NOMO-1 (cell line): ENCODE measurements around the gene HOOK2.
"Not testable (repeated sequence)": the region's sequence is repeated elsewhere in the genome, so short reads cannot be mapped to it uniquely, and the experiment has no call there.

Experiments
- DNase-seq, 2 experiments: peaks; one replicate each; lab custom pipeline; 2025; ENCODE audit not compliant: unreplicated experiment in 2 of 2; lab: John Stamatoyannopoulos, UW

HOOK2 gene

DNA sequence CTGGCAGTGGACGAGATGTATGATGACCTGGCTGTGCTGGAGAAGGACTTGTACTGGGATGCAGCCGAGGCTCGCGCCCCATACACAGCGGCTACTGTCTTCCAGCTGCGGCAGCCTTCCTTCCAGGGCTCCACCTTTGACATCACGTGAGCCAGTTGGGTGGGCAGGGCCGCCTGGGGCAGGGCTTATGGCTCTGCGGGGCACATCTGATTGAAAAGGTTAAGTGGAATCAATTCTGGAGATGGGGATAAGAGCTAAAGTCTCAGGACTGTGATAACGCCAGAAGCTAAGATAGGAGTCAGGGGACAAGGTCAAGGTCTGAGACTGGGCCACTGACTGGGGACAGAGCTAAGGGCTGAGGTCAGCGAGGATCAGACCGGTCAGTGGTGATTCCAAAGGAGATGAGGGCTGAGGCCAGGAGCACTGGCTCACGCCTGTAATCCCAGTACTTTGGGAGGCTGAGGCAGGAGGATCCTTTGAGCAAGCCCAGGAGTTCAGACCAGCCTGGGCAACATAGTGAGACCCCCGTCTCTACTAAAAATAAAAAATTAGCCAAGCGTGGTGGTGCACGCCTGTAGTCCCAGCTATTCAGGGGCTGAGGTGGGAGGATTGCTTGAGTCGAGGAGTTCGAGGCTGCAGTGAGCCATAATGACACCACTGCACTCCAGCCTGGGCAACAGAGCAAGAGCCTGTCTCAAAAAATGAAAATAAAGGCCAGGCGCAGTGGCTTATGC is 19.0 kb downstream of the HOOK2 start:
- no peak for DNase-seq

DNA sequence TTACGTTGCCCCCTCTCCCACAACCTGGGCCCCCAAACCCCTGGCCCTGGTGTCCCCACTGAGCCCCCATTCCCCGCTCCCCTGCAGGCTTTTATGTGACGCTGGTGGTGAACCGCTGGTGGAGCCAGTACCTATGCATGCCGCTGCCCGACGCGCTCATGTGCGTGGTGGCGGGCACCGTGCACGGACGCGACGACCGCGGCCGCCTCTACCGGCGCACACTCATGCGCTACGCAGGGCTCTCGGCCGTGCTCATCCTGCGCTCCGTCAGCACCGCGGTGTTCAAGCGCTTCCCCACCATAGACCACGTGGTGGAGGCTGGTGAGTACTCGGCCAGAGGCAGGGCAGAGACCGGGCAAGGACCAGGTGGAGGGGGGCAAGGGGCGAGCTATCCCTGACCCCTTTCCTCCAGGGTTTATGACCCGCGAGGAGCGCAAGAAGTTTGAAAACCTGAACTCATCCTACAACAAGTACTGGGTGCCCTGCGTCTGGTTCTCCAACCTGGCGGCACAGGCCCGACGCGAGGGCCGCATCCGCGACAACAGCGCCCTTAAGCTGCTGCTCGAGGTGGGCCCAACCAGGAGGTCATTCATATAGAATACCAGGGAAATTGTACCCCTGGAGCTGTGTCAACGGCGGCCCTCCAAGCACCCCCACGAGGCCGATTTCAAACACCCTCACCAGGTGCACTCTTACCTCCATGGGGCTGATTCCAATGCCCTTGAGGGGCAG is 20.7 kb downstream of the HOOK2 start:
- no peak for DNase-seq

DNA sequence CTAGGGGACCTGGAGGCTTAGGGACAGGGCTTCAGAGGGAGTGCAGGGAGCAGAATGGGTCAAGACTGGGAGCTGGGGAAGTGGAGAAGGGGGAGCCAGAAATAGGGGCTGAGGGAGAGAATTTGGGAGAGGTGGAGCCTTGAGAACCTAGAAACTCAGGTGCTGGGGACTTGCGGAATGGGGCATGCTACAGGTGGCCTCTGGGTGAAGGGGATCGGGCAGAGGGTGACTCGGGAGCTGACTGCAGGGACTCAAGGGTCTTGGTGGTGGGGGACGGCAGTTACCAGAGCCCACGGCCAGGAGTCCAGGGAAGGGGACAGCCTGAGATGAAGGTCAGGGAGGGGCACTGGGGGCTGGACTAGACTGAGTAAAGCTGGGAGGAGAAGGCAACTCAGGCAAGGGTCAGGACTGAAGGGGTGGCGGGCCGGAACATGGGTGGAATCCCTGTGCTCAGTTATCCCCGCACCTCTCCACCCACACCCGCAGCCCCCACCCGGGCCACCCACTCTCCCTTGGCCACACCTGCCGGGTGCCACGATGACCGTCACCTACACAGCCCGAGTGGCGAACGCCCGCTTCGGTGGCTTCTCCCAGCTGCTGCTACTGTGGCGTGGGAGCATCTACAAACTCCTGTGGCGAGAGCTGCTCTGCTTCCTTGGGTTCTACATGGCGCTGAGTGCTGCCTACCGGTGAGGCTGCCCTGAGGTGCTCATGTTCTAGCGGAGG is 23.1 kb downstream of the HOOK2 start:
- DNase-seq: no peak

DNA sequence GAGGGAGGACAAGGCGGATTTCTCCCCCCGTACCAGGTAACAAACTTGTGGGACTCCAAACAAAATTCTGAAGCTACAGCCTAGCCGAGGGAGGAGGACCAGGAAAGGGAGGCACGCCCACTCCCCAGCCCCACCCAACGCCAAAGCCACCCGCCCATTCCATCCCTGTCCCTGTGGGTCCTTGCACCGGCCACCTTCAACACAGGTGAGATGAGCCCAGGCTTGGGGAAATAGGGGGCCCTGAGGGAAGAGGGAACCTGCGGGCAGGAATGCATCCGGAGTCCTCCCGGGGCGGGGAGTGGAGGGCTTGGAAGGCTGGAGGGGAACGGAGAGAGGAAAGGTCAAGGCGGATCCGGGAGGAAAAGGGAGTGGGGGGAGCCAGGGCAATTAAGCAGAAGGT is 23.7 kb downstream of the HOOK2 start, which contains the start of gene BEST2:
TSS of gene BEST2 (plus strand) at position 157 of the 400 bp plus-strand sequence. CDS start 802 bp downstream, outside the sequence.
- no peak for DNase-seq

DNA sequence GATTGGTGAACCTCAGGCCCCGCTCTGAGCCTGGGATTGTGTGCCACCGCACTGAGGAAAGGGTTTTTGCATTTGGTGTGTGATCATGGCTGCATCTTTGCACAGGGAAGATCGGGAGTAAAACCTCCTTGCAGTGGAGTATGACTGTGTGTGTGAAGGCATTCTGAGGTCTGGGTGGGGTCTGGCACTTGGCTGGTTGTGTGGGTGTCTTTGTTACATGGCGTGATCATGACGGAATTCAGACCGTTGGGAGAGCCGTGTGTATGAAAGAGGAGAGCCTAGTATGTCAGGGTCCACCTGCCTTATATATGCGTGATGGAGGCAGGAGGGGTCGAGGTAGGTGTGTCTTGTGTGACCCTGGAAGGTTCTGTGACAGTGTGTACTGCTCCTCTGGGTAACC is 24.5 kb downstream of the HOOK2 start:
- no peak for DNase-seq

DNA sequence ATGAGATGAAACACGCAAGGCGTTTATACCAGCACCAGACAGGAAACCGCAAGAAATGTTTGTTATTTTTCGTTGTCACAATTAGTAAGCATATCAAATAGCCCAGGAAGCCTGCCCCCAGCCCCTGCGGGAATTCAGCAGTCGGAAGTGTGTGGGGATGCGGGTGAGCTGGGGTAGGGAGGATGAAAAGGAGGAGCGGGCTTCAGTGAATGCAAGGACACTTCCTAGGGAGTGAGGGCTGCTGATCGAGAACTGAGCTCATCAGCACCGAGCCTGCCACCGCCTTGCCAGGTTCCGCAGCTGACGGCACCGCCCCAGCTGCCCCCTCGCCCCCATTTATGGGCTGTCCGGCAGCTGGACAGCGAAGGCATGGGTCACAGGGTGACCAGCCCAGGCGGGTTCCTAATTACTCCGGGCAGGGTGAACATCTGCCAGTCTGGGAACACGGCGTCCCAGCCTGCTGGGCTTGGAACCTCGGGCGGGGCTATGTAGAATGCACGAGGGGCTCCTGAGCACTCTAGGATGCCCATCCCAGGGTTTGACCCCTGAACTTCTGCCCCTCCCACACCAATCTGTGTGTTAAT is 25.3 kb downstream of the HOOK2 start:
- no peak for DNase-seq

DNA sequence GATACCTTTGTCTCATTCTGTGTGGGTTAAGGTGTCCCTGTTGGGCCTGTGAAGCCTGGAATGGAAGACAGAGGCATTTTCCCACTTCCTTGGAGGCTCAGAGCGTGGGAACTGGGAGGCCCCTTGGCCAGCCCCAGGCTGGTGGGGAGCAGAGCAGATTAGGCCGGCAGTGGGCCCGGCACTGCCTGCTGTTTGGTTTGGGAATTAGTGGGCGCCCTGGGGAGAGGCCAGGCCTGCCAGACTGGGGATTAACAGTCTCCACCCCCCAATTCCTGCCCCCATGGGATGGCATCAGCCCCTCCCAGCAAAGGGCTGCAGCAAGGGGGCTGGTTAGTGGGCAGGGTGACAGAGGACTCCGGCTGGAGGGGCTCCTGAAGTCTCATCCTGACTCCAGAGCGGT is 26.9 kb downstream of the HOOK2 start:
- DNase-seq: no peak

DNA sequence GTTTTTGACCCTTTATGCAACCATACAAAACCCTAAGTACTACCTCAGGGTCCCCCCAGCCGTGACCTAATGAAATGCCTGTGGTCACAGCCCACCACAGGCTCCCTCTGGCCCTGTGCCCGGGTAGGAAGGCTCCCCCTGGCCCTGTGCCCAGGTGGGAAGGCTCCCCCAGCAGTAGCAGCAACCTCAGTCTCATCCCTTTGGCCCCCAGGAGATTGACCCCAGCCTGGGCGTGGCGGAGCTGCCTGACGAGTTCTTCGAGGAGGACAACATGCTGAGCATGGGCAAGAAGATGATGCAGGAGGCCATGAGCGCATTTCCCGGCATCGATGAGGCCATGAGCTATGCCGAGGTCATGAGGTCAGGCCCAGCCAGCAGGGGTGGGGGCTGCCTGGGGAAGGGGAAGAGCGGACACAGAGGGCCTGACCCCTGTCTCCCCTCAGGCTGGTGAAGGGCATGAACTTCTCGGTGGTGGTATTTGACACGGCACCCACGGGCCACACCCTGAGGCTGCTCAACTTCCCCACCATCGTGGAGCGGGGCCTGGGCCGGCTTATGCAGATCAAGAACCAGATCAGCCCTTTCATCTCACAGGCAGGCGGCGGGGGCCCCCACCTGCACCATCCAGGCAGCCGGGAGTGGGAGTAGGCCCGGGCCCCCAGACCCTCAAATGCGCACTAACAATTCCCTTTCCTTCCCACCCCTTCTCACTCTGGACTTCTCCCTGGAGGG is 30.0 kb downstream of the HOOK2 start:
- no peak for DNase-seq

DNA sequence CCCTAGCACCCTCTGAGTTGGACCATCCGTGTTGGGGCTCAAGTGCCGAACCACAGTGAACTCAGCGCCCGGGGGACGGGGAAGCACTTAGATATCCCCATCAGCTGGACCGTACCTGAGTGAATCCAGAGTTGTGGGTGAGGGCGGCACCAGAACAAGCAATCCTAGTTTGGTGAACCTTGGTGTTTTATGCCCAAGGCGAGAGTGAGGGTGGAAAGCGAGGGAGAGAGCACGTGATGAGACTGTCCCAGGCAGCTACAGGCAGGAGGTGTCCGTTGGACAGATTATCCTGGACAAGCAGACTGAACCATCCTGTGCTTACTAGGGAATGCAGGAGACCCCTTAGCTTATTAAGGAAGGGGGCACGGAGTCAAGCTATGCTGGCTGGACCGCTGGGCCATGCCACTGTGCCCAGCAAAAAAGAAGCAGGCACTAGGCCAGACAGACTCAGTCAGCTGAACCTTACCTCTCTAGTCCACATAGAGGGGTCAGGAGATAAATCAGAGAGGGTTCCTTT is 37.5 kb downstream of the HOOK2 start:
- DNase-seq: no peak

DNA sequence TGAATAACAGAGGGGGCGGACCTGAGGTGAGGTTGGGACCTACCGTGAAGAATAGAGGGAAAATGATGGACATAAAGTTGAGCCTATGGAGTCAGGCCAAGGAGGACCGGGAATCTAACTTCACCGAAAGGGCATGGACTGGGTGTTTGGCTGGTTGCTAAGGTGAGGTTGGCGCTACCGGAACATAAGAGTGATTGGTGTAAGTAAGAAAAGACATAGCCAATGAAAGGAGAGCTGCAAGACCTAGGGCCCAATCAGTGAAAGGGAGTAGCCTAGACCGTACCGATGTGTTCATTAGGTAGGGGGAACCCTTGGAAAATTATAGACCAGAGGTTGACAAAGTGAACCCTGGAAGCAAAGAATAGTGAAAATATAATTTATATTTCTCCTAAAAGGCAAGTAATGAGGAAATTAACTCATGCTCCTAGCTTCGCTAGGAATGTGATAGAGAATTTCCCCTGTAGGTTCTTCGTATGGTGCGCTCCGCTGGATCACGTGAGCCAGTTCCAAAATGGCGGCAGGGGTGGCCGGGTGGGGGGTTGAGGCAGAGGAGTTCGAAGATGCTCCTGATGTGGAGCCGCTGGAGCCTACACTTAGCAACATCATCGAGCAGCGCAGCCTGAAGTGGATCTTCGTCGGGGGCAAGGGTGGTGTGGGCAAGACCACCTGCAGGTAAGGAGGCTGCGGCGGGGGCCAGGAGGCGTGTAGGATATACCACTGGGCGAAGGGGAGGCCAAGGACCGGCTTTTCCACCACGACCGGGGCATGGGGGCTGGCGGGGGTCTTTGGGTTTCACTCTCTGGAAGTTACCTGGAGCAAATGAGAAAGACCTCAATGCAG is 38.1 kb downstream of the HOOK2 start, which contains the start of gene GET3:
TSS of gene GET3 (plus strand) at position 503 of the 840 bp plus-strand sequence. CDS start at position 512, 9 bp downstream.
- DNase-seq: peak; percentile 96 to 98

DNA sequence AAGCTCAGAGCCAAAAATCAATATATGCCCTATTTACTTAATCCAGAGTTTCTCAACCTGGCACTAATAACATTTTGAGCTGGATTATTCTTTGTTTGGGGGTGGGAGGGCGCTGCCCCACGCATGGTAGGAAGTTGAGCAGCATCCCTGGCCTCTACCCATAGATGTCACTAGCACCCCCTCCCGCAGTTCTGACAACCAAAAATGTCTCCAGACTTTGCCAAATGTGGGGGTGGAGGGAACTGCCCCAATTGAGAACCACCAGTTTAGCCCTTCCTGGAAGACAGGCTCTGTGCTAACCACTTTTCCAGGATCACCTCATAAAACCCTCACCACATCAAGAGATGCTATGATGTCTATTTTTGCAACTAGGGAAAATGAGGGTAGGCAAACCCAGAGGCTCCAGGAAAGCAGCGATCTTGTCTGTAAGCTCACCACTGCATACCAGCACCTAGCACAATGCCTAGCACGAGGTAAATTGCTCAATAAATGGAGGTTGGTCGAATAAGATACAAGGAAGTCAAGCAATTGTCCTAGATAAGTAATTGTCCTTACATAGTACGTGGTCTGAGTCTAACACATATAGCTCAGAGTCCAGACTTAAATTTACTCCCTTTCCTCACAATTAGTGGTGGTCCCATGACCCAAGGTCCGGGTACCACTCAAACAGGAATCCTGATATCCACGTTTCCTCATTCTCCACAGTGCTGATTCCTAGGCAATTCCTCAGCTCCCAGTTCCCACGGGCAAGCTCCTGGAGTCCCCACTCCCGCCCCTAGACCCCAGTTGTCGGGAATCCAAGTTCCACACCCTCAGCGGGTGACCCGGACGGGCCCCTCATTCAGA is 41.8 kb downstream of the HOOK2 start:
- peak; percentile 50 to 52 for DNase-seq

DNA sequence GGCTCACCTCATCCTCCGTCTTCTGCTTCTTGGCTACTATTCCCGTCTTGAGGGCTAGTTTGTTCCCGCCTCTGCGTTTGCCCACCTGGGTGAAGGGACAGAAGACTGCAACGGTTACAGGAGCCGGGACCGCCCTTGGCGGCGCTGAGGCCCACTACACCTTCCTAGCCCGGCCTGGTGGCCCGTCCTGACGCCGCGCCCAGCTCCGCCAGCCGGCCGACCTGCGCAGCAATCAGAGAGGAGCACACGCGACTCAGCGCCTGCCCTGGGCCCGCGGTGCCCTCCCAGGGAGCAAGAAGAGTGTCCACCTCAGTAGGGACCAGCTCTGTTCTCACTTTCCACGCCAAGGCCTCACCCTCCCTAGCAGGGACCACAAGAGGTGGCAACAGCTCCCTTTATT is 44.0 kb downstream of the HOOK2 start:
- DNase-seq: no peak

DNA sequence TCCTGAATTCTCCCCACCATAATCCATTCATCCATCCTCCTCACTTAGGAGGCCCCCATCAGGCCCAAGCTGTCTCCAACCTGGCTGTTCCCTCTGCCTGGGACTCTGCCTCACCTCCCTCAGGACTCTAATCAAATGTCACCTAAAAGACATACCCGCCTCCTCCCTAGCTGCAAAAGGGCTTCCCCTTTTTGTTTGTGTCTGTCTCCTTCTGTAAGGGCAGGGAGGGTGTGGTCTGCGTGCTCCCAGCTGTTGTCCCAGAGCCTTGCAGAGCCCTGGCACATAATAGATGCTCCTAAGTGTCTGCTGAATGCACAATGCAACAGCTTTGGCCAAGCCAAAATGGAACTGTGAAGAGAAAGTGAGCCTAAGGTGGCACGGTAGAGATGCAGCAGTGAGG is 45.3 kb downstream of the HOOK2 start:
- no peak for DNase-seq

DNA sequence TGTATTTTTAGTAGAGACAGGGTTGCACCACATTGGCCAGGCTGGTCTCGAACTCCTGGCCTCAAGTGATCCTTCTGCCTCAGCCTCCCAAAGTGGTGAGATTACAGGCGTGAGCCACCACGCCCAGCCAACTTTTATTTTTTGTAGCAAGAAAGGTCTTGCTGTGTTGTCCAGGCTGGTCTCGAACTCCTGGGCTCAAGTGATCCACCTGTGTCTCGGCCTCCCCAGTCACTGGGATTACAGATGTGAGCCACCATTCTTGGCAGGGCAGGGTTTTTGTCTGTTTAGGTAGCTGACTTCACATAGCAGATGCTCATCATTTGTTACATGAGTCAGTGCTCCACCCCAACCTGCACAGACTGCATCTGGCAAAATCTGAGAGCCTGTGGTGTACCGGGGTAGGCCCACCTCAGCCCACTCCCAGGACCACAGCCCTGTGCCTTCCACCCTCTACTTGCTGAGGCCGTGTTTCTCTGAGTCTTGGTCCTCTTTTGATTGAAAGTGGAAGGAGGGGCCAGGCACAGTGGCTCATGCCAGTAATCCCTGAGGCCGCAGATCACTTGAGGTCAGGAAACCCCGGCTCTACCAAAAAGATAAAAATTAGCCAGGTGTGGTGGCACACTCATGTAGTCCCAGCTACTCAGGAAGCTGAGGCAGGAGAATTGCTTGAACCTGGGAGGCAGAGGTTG is 47.5 kb downstream of the HOOK2 start:
- DNase-seq: no peak

DNA sequence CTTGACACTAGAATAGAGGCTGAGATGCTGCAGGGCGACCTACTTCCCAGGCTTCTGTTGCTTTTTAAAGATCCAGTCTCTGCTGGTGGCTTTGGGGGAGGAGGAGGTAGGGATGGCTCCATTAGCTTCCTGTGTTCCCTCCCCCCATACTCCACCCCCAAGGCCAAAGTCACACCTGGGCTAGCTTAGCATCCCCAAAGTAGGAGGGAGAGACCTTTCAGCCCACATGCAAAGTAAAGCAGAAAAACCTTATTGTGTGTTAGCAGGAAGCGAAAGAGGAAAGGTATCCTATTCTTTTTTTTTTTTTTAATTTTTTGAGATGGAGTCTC is 48.4 kb downstream of the HOOK2 start:
- DNase-seq: no peak

DNA sequence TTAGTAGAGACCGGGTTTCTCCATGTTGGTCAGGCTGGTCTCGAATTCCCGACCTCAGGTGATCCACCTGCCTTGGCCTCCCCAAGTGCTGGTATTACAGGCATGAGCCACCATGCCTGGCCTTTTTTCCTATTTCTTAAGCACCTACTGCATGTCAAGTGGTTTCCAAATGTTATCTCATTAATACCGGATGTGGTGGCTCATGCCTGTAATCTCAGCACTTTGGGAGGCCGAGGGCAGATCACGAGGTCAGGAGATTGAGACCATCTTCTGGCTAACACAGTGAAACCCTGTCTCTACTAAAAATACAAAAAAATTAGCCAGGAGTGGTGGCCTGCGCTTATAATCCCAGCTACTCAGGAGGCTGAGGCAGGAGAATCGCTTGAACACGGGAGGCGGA is 49.7 kb downstream of the HOOK2 start:
- not testable (repeated sequence) for DNase-seq

DNA sequence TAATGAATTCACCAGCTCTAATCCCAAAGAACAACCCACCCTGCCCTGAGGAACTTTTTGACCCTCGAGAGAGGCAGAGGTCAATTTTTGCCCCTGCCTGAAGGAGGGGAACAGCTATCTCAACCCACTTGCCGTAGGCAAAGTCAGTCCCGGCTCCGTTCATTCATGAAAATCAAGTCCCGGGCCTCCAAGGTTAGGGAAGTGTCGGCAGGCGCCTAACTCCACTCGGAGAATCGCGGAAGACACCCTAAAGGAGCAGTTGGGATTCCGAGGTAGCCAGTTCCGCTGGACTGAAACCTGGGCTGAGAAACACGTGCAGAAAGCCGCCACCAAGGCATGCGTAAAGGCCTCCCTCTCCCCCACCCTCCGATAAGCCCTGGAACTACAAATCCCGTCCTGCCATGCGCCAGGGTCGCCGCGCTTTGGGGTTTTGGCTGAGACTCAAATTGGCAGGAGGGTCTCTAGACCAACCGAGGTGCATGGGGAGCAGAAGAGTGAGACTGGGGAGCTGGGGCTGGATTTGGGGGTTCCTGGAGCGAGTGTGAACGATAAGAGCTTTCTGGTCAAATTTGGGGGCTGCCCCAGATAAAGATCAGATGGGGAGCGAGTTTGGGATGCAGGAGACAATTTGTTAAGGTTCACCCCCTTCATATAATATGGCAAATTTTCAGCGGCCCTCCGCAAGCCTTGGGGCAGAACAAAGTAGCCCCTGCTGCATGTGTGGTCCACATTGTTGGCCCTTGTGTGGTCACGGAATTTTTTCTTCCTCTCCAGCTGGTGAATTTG is 51.5 kb downstream of the HOOK2 start, which contains the start of gene TNPO2:
TSS of gene TNPO2 (minus strand) at position 292 of the 786 bp plus-strand sequence. CDS start 2,955 bp downstream, outside the sequence.
- DNase-seq: peak; percentile 62 to 76
